ENCODE results near the gene CD300E.

The CD300E gene

GRCh38 chr17:74604761-74605160 is 18.8 kb downstream of the CD300E start:
- H3K27ac ChIP-seq (replicated peaks): no peak overlapping the region
- no peaks in the 10 kb centered on the region for H3K27me3 ChIP-seq (ENCODE audit: insufficient read depth, poor library complexity, severe bottlenecking)
- no peak overlapping the region for H3K4me3 ChIP-seq (replicated peaks; ENCODE audit: insufficient read depth, low read length)
- DNase-seq (ENCODE audit: low read depth in 1 of 2, low spot score in 1 of 2): no peak
- no peak for TF ChIP-seq CTCF (IDR thresholded peaks at IDR 0.05; ENCODE audit: insufficient read depth, low read length)
- TF ChIP-seq POLR2AphosphoS5 (IDR thresholded peaks at IDR 0.05; ENCODE audit: low read depth): no peak
- no peak for TF ChIP-seq SPI1 (IDR thresholded peaks at IDR 0.05; ENCODE audit: borderline replicate concordance, low read depth)

- no peak overlapping the region for H3K4me3 ChIP-seq (replicated peaks; ENCODE audit: insufficient read depth, low read length)
- no peak for DNase-seq (ENCODE audit: low read depth in 1 of 2, low spot score in 1 of 2)
These were observed 19.3 kb downstream of the CD300E start for GRCh38 chr17:74604200-74604599.

GRCh38 chr17:74603746-74604145 is 19.8 kb downstream of the CD300E start:
- H3K27ac ChIP-seq (replicated peaks): no peak overlapping the region
- DNase-seq (ENCODE audit: low read depth in 1 of 2, low spot score in 1 of 2): no peak
- TF ChIP-seq GABPA (IDR thresholded peaks at IDR 0.05; ENCODE audit: low read depth): no peak
- no peak for TF ChIP-seq SPI1 (IDR thresholded peaks at IDR 0.05; ENCODE audit: borderline replicate concordance, low read depth)
- TF ChIP-seq REST (IDR thresholded peaks at IDR 0.05; ENCODE audit: insufficient replicate concordance, low read depth): no peak
- TF ChIP-seq CTCF (IDR thresholded peaks at IDR 0.05; ENCODE audit: insufficient read depth, low read length): no peak
- no peak; the same call in 1 of the 2 replicates for TF ChIP-seq POLR2AphosphoS5 (IDR thresholded peaks at IDR 0.05; ENCODE audit: low read depth)
- no peak overlapping the region for H3K4me3 ChIP-seq (replicated peaks; ENCODE audit: insufficient read depth, low read length)
- no peaks in the 10 kb centered on the region for H3K27me3 ChIP-seq (ENCODE audit: insufficient read depth, poor library complexity, severe bottlenecking)

More at GRCh38 chr17:74604200-74604599, 19.3 kb downstream of the CD300E start:
- TF ChIP-seq SPI1 (IDR thresholded peaks at IDR 0.05; ENCODE audit: borderline replicate concordance, low read depth) (no peak), REST (IDR thresholded peaks at IDR 0.05; ENCODE audit: insufficient replicate concordance, low read depth) (no peak), GABPA (IDR thresholded peaks at IDR 0.05; ENCODE audit: low read depth) (no peak), POLR2AphosphoS5 (IDR thresholded peaks at IDR 0.05; ENCODE audit: low read depth) (no peak), CTCF (IDR thresholded peaks at IDR 0.05; ENCODE audit: insufficient read depth, low read length) (no peak)
- Histone ChIP-seq H3K27ac (replicated peaks) (no peak overlapping the region), H3K27me3 (ENCODE audit: insufficient read depth, poor library complexity, severe bottlenecking) (no peaks in the 10 kb centered on the region)

- TF ChIP-seq REST (IDR thresholded peaks at IDR 0.05; ENCODE audit: insufficient replicate concordance, low read depth): no peak
- no peak for TF ChIP-seq CTCF (IDR thresholded peaks at IDR 0.05; ENCODE audit: insufficient read depth, low read length)
- peak; percentile 78 for TF ChIP-seq SPI1 (IDR thresholded peaks at IDR 0.05; ENCODE audit: borderline replicate concordance, low read depth)
- no peak for TF ChIP-seq GABPA (IDR thresholded peaks at IDR 0.05; ENCODE audit: low read depth)
- no peak for TF ChIP-seq POLR2AphosphoS5 (IDR thresholded peaks at IDR 0.05; ENCODE audit: low read depth)
- H3K4me3 ChIP-seq (replicated peaks; ENCODE audit: insufficient read depth, low read length): no peak overlapping the region
- DNase-seq (ENCODE audit: low read depth in 1 of 2, low spot score in 1 of 2): peak in 1 of 2 experiments; percentile 60
- H3K27ac ChIP-seq (replicated peaks): no peak overlapping the region
- no peaks in the 10 kb centered on the region for H3K27me3 ChIP-seq (ENCODE audit: insufficient read depth, poor library complexity, severe bottlenecking)
These were observed 20.4 kb downstream of the CD300E start for GRCh38 chr17:74603037-74603635.

Measured in HL-60 (cell line).